WTC11 (cell line): Measurements from ENCODE around the gene CYP26A1. TPM values are rescaled to one million over a fixed set of nuclear protein-coding genes. Genes with fewer than 3 reads are reported as not detected.

Experiments used
- ATAC-seq: fragments of 200-7000 bp; cut with Tn5 transposase; 2 replicates; pipeline ENCODE4 v1.10.0; 2021; ENCODE audit warnings: mild to moderate bottlenecking, moderate library complexity
- CTCF ChIA-PET: fragments of 300-600 bp; sonication (Branson Sonifier 250); formaldehyde crosslinking; loops from one replicate; lab custom pipeline; 2021; ENCODE audit warnings: antibody characterized with exemption; lab: Charles Lee
- POLR2A ChIA-PET: fragments of 350-600 bp; sonication (Branson Sonifier 250); formaldehyde crosslinking; loops from one replicate; lab custom pipeline; 2021; ENCODE audit warnings: antibody characterized with exemption; lab: Charles Lee
- DNase-seq: peaks from one replicate; pipeline ENCODE4 v3.0.0; 2021; ENCODE audit warnings: low spot score
- H3K27ac Mint-ChIP-seq: 2 replicates; pipeline ENCODE4 v1.8.0; 2021; ENCODE audit warnings: mixed read lengths
- H3K27me3 Mint-ChIP-seq: 2 replicates; pipeline ENCODE4 v1.8.0; 2021; ENCODE audit warnings: low read depth, mild to moderate bottlenecking, moderate library complexity, mixed read lengths
- H3K36me3 Mint-ChIP-seq: 2 replicates; pipeline ENCODE4 v1.8.0; 2021; ENCODE audit warnings: mixed read lengths
- H3K4me1 Mint-ChIP-seq: 2 replicates; pipeline ENCODE4 v1.8.0; 2022; ENCODE audit warnings: mixed read lengths
- H3K4me3 Mint-ChIP-seq: 2 replicates; pipeline ENCODE4 v1.8.0; 2021; ENCODE audit warnings: mild to moderate bottlenecking, moderate library complexity, mixed read lengths
- H3K9me3 Mint-ChIP-seq: 2 replicates; pipeline ENCODE4 v1.8.0; 2021; ENCODE audit warnings: mixed read lengths
- CREM ChIP-seq: sonication (generic); formaldehyde crosslinking; IDR thresholded peaks from 2 replicates; pipeline ENCODE4 v1.8.1; 2022; ENCODE audit warnings: mild to moderate bottlenecking, missing genetic modification reagents, moderate library complexity
- CTCF ChIP-seq: fragments of 200-600 bp; IDR thresholded peaks from 2 replicates; pipeline ENCODE4 v1.8.0; 2022; ENCODE audit warnings: antibody characterized with exemption
- IRF2 ChIP-seq: sonication (generic); formaldehyde crosslinking; IDR thresholded peaks from 2 replicates; pipeline ENCODE4 v1.8.0; 2022; ENCODE audit warnings: low read depth, missing genetic modification reagents, borderline replicate concordance
- JAZF1 ChIP-seq: fragments of 250-450 bp; sonication (Bioruptor Pico); IDR thresholded peaks from 2 replicates; pipeline ENCODE4 v1.9.0; 2021; ENCODE audit warnings: moderate library complexity, mild to moderate bottlenecking, inconsistent platforms
- NR1H2 ChIP-seq: sonication (generic); formaldehyde crosslinking; IDR thresholded peaks from 2 replicates; pipeline ENCODE4 v1.9.0; 2021; ENCODE audit warnings: mild to moderate bottlenecking, moderate library complexity, missing genetic modification reagents
- NR2C2 ChIP-seq: sonication (generic); formaldehyde crosslinking; IDR thresholded peaks from 2 replicates; pipeline ENCODE4 v1.8.0; 2022; ENCODE audit warnings: mild to moderate bottlenecking, missing genetic modification reagents
- NR3C1 ChIP-seq: sonication (generic); formaldehyde crosslinking; conservative IDR thresholded peaks from 2 replicates; pipeline ENCODE4 v1.8.1; 2023; ENCODE audit warnings: low read depth, mild to moderate bottlenecking, missing genetic modification reagents
- PRRX2 ChIP-seq: fragments of 250-450 bp; sonication (Bioruptor Pico); IDR thresholded peaks from 2 replicates; pipeline ENCODE4 v1.8.0; 2021; ENCODE audit warnings: mild to moderate bottlenecking
- SMAD4 ChIP-seq: sonication (generic); formaldehyde crosslinking; IDR thresholded peaks from 2 replicates; pipeline ENCODE4 v1.8.0; 2022; ENCODE audit warnings: mild to moderate bottlenecking, missing genetic modification reagents
- SP1 ChIP-seq: sonication (generic); formaldehyde crosslinking; conservative IDR thresholded peaks from 2 replicates; pipeline ENCODE4 v1.8.1; 2022; ENCODE audit warnings: missing genetic modification reagents
- ZBTB21 ChIP-seq: sonication (generic); formaldehyde crosslinking; IDR thresholded peaks from 2 replicates; pipeline ENCODE4 v1.8.1; 2023; ENCODE audit warnings: mild to moderate bottlenecking, missing genetic modification reagents, borderline replicate concordance
- ZNF263 ChIP-seq: sonication (generic); formaldehyde crosslinking; IDR thresholded peaks from 2 replicates; pipeline ENCODE4 v1.8.1; 2022; ENCODE audit warnings: low read depth, mild to moderate bottlenecking, moderate library complexity, missing genetic modification reagents
- ZNF423 ChIP-seq: fragments of 250-450 bp; sonication (Bioruptor Pico); IDR thresholded peaks from 2 replicates; pipeline ENCODE4 v2.1.2; 2022; ENCODE audit warnings: mild to moderate bottlenecking, moderate library complexity
- ZSCAN18 ChIP-seq: fragments of 250-450 bp; sonication (Bioruptor Pico); IDR thresholded peaks from 2 replicates; pipeline ENCODE4 v2.1.2; 2022; ENCODE audit warnings: mild to moderate bottlenecking, moderate library complexity
- total RNA-seq: library from RNA; stranded (reverse); gene quantifications from 3 replicates; pipeline ENCODE4 v1.2.3, GENCODE V29; 2021
- TF ChIP-seq, protein P1 (sequence below): sonication (generic); formaldehyde crosslinking; IDR thresholded peaks from 2 replicates; pipeline ENCODE4 v1.8.1; 2022; ENCODE audit warnings: low read depth, missing genetic modification reagents, borderline replicate concordance
- TF ChIP-seq, protein P2 (sequence below): sonication (generic); formaldehyde crosslinking; IDR thresholded peaks from 2 replicates; pipeline ENCODE4 v1.8.1; 2022; ENCODE audit warnings: mild to moderate bottlenecking, missing genetic modification reagents, moderate library complexity, borderline replicate concordance
- TF ChIP-seq, protein P3 (sequence below): fragments of 250-450 bp; sonication (Bioruptor Pico); IDR thresholded peaks from 2 replicates; pipeline ENCODE4 v1.9.0; 2021; ENCODE audit warnings: mild to moderate bottlenecking
- TF ChIP-seq, protein P4 (sequence below): sonication (generic); formaldehyde crosslinking; IDR thresholded peaks from 2 replicates; pipeline ENCODE4 v1.8.1; 2022; ENCODE audit warnings: low read depth, mild to moderate bottlenecking, moderate library complexity, missing genetic modification reagents, borderline replicate concordance
- TF ChIP-seq, protein P5 (sequence below): sonication (generic); formaldehyde crosslinking; IDR thresholded peaks from 2 replicates; pipeline ENCODE4 v1.8.0; 2022; ENCODE audit warnings: mild to moderate bottlenecking, missing genetic modification reagents
- TF ChIP-seq, protein P6 (sequence below): sonication (generic); formaldehyde crosslinking; IDR thresholded peaks from 2 replicates; pipeline ENCODE4 v1.8.1; 2023; ENCODE audit warnings: mild to moderate bottlenecking, missing genetic modification reagents, borderline replicate concordance

Gene CYP26A1
- total RNA-seq, 1 experiment from 2014 or later, result 3.4 TPM

DNA sequence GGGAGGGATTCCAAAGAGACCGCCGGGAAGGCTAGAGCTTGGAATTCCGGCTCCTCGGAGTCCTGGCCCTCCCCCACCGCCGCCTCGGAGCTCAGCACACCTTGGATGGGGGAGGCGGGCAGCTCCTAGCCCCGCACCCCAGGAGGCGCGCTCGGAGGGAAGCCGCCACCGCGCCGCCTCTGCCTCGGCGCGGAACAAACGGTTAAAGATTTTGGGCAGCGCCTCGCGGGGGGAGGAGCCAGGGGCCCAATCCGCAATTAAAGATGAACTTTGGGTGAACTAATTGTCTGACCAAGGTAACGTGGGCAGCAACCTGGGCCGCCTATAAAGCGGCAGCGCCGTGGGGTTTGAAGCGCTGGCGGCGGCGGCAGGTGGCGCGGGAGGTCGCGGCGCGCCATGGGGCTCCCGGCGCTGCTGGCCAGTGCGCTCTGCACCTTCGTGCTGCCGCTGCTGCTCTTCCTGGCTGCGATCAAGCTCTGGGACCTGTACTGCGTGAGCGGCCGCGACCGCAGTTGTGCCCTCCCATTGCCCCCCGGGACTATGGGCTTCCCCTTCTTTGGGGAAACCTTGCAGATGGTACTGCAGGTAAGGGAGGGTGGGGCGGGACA, at the start of gene CYP26A1 (continued):
- TF ChIP-seq CREM (CRISPR knock-in tag) (0 out of 2 replicates have a peak, but pooled peaks have one; percentile 33), ZBTB21 (no peak), ZNF263 (CRISPR knock-in tag) (no peak), NR1H2 (CRISPR knock-in tag) (no peak), ZNF423 (CRISPR knock-in tag) (0 out of 2 replicates have a peak, but pooled peaks have one; percentile 33), IRF2 (CRISPR knock-in tag) (no peak), CTCF (no peak), JAZF1 (CRISPR knock-in tag) (no peak)
- TF ChIP-seq, protein P1, sequence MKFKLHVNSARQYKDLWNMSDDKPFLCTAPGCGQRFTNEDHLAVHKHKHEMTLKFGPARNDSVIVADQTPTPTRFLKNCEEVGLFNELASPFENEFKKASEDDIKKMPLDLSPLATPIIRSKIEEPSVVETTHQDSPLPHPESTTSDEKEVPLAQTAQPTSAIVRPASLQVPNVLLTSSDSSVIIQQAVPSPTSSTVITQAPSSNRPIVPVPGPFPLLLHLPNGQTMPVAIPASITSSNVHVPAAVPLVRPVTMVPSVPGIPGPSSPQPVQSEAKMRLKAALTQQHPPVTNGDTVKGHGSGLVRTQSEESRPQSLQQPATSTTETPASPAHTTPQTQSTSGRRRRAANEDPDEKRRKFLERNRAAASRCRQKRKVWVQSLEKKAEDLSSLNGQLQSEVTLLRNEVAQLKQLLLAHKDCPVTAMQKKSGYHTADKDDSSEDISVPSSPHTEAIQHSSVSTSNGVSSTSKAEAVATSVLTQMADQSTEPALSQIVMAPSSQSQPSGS (CRISPR knock-in tag), result no peak
- TF ChIP-seq, protein P2, sequence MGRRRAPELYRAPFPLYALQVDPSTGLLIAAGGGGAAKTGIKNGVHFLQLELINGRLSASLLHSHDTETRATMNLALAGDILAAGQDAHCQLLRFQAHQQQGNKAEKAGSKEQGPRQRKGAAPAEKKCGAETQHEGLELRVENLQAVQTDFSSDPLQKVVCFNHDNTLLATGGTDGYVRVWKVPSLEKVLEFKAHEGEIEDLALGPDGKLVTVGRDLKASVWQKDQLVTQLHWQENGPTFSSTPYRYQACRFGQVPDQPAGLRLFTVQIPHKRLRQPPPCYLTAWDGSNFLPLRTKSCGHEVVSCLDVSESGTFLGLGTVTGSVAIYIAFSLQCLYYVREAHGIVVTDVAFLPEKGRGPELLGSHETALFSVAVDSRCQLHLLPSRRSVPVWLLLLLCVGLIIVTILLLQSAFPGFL, result no peak
- TF ChIP-seq, protein P3, sequence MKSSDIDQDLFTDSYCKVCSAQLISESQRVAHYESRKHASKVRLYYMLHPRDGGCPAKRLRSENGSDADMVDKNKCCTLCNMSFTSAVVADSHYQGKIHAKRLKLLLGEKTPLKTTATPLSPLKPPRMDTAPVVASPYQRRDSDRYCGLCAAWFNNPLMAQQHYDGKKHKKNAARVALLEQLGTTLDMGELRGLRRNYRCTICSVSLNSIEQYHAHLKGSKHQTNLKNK, result no peak

GRCh38 chr10:93026072-93026471, 47.6 kb upstream of the CYP26A1 start:
- peaks cover 12% of the 10 kb centered on the region for H3K36me3 Mint-ChIP-seq
- H3K27me3 Mint-ChIP-seq, result no peaks in the 10 kb centered on the region; the same call in 1 of the 2 replicates
- POLR2A ChIA-PET, result no interaction called here
- H3K27ac Mint-ChIP-seq, result no peak overlapping the region
- H3K4me3 Mint-ChIP-seq, result no peak overlapping the region
- ATAC-seq, result no peak
- peaks cover 16% of the 10 kb centered on the region for H3K9me3 Mint-ChIP-seq
- H3K4me1 Mint-ChIP-seq, result peaks cover 11% of the 10 kb centered on the region
- no peak for DNase-seq
- CTCF ChIA-PET, result no interaction called here
- TF ChIP-seq JAZF1 (CRISPR knock-in tag), result no peak
- no peak for TF ChIP-seq SMAD4 (CRISPR knock-in tag)
- TF ChIP-seq, protein P4, sequence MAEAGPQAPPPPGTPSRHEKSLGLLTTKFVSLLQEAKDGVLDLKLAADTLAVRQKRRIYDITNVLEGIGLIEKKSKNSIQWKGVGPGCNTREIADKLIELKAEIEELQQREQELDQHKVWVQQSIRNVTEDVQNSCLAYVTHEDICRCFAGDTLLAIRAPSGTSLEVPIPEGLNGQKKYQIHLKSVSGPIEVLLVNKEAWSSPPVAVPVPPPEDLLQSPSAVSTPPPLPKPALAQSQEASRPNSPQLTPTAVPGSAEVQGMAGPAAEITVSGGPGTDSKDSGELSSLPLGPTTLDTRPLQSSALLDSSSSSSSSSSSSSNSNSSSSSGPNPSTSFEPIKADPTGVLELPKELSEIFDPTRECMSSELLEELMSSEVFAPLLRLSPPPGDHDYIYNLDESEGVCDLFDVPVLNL (CRISPR knock-in tag), result no peak
- no peak for TF ChIP-seq SP1 (CRISPR knock-in tag)
- TF ChIP-seq, protein P5, sequence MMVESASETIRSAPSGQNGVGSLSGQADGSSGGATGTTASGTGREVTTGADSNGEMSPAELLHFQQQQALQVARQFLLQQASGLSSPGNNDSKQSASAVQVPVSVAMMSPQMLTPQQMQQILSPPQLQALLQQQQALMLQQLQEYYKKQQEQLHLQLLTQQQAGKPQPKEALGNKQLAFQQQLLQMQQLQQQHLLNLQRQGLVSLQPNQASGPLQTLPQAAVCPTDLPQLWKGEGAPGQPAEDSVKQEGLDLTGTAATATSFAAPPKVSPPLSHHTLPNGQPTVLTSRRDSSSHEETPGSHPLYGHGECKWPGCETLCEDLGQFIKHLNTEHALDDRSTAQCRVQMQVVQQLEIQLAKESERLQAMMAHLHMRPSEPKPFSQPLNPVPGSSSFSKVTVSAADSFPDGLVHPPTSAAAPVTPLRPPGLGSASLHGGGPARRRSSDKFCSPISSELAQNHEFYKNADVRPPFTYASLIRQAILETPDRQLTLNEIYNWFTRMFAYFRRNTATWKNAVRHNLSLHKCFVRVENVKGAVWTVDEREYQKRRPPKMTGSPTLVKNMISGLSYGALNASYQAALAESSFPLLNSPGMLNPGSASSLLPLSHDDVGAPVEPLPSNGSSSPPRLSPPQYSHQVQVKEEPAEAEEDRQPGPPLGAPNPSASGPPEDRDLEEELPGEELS, result no peak
- TF ChIP-seq, protein P6, sequence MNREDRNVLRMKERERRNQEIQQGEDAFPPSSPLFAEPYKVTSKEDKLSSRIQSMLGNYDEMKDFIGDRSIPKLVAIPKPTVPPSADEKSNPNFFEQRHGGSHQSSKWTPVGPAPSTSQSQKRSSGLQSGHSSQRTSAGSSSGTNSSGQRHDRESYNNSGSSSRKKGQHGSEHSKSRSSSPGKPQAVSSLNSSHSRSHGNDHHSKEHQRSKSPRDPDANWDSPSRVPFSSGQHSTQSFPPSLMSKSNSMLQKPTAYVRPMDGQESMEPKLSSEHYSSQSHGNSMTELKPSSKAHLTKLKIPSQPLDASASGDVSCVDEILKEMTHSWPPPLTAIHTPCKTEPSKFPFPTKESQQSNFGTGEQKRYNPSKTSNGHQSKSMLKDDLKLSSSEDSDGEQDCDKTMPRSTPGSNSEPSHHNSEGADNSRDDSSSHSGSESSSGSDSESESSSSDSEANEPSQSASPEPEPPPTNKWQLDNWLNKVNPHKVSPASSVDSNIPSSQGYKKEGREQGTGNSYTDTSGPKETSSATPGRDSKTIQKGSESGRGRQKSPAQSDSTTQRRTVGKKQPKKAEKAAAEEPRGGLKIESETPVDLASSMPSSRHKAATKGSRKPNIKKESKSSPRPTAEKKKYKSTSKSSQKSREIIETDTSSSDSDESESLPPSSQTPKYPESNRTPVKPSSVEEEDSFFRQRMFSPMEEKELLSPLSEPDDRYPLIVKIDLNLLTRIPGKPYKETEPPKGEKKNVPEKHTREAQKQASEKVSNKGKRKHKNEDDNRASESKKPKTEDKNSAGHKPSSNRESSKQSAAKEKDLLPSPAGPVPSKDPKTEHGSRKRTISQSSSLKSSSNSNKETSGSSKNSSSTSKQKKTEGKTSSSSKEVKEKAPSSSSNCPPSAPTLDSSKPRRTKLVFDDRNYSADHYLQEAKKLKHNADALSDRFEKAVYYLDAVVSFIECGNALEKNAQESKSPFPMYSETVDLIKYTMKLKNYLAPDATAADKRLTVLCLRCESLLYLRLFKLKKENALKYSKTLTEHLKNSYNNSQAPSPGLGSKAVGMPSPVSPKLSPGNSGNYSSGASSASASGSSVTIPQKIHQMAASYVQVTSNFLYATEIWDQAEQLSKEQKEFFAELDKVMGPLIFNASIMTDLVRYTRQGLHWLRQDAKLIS (CRISPR knock-in tag), result no peak
- no peak for TF ChIP-seq NR3C1 (CRISPR knock-in tag)
- TF ChIP-seq ZBTB21, result no peak
- no peak for TF ChIP-seq NR2C2 (CRISPR knock-in tag)
- TF ChIP-seq PRRX2 (CRISPR knock-in tag), result no peak
- no peak for TF ChIP-seq ZSCAN18 (CRISPR knock-in tag)
- TF ChIP-seq ZNF263 (CRISPR knock-in tag), result no peak
- TF ChIP-seq NR1H2 (CRISPR knock-in tag), result no peak
